Mucosa of rectum (tissue), 2 donors: Measurements from ENCODE around the gene POLR2L.

Source experiments
- H3K27ac ChIP-seq, 2 donors: one replicate each; pipeline ENCODE4 v1.7.0; 2013; ENCODE audit warnings: inconsistent platforms in 2 of 2, low read depth in 2 of 2, low read length in 2 of 2
- H3K27me3 ChIP-seq, 2 donors: one replicate each; pipeline ENCODE4 v1.7.0; 2013; ENCODE audit warnings: low read length in 2 of 2; ENCODE audit not compliant: control insufficient read depth in 2 of 2, insufficient read depth in 2 of 2
- H3K36me3 ChIP-seq, 2 donors: one replicate each; pipeline ENCODE4 v1.7.0; 2013; ENCODE audit warnings: low read length in 2 of 2; ENCODE audit not compliant: control insufficient read depth in 2 of 2, insufficient read depth in 2 of 2
- H3K4me1 ChIP-seq, 2 donors: one replicate each; pipeline ENCODE4 v1.7.0; 2013; ENCODE audit warnings: low read length in 2 of 2, mild to moderate bottlenecking in 1 of 2; ENCODE audit not compliant: control insufficient read depth in 2 of 2, insufficient read depth in 2 of 2
- H3K4me3 ChIP-seq, 2 donors: one replicate each; pipeline ENCODE4 v1.7.0; 2013; ENCODE audit warnings: low read length in 2 of 2
- H3K9ac ChIP-seq, 2 donors: one replicate each; pipeline ENCODE4 v1.7.0; 2013; ENCODE audit warnings: low read length in 2 of 2, low read depth in 1 of 2, mild to moderate bottlenecking in 1 of 2
- H3K9me3 ChIP-seq, 2 donors: one replicate each; pipeline ENCODE4 v1.7.0; 2013; ENCODE audit warnings: low read length in 2 of 2; ENCODE audit not compliant: control insufficient read depth in 2 of 2
- donor health status: healthy.
- donor health status: Normal muscosa, but diverticular disease.

Gene POLR2L

DNA sequence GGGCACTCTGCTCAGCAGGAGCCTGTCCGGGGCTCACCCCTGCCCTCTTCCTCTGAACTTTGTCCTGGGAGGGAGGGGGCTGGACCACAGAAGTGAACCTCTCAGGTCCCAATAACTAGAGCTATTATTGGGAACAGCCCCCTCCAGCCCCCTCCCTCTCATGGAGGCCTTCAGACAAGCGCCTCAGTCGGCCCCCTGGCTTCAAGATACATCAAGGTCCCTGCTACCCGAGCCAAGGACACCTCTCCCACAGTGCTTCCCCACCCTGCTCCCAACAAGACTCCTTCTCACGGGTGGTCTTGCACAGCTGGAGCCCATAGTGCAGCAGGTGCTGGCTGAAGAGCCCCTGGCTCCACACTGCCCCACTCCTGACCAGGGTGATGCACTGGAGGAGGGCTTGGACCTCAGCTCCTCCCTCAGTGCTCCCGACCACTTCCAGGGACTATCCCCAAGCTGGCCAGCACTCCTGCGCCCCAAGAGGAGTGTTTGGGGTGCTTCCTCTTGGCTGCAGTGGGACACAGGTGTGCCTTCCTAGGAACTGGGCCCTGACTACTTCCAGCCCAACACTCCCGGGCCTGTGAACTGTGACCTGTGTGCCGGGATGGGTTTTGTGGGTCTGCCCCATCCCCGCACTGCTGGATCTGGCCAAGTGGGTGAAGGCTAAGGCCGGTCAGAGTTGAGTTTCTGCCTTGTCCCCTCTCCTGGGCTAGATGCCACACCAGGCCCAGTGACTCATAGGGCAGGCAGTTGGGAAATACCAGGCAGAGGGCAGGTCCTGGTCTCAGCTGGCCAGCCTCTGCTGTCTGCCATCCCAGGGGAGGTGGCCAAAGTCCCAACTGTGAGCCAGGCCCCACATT, 21.4 kb downstream of the POLR2L start:
- Histone ChIP-seq H3K4me3 (peak overlapping the region; percentile 78 to 82), H3K27ac (peak overlapping the region; percentile 96 to 98), H3K27me3 (no peaks in the 10 kb centered on the region), H3K4me1 (peaks cover 32 to 47% of the 10 kb centered on the region in 2 donors), H3K9me3 (no peaks in the 10 kb centered on the region), H3K9ac (peak overlapping the region; percentile 75 to 91), H3K36me3 (peaks cover 14 to 21% of the 10 kb centered on the region in 2 donors)

DNA sequence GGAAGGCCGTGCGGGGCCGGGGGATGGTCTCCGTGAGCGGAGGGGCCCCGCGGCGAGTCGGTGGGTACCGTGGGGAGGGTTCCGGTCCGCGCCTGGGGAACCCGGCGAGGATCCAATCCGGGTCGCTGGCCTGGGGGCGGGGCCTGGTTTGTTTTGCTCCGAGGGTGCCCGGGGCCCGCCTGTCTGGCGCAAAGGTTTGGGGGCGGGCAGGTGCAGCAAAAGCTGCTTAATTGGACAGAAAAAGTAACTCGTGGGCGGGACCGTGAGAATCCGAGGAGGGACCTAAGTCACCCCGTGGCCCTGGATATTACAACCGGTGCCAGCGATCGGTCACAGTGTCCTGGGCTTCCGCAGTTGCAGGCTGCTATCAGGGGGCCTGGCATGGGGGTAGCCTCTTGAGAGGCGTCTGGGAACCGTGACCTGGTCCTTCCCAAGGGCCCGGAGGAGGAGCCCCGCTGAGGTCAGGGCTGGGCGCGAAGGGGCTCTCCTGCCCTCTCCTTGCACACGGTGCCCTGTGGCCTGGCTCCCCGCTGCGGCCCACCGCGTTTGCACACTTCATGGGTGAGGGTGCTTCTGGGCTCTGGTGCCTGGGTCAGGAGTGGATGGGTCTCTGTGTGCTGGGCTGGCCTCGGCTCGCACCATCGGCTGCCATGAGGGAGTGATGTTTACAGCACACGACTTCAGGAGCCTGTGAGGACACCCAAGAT, 22.2 kb downstream of the POLR2L start:
- Histone ChIP-seq H3K9me3 (no peaks in the 10 kb centered on the region), H3K4me1 (peaks cover 29 to 39% of the 10 kb centered on the region in 2 donors), H3K36me3 (peaks cover 14 to 20% of the 10 kb centered on the region in 2 donors), H3K4me3 (peak overlapping the region; percentile 78 to 82), H3K9ac (peak overlapping the region; percentile 75 to 91), H3K27ac (peak overlapping the region; percentile 96 to 98), H3K27me3 (no peaks in the 10 kb centered on the region)

DNA sequence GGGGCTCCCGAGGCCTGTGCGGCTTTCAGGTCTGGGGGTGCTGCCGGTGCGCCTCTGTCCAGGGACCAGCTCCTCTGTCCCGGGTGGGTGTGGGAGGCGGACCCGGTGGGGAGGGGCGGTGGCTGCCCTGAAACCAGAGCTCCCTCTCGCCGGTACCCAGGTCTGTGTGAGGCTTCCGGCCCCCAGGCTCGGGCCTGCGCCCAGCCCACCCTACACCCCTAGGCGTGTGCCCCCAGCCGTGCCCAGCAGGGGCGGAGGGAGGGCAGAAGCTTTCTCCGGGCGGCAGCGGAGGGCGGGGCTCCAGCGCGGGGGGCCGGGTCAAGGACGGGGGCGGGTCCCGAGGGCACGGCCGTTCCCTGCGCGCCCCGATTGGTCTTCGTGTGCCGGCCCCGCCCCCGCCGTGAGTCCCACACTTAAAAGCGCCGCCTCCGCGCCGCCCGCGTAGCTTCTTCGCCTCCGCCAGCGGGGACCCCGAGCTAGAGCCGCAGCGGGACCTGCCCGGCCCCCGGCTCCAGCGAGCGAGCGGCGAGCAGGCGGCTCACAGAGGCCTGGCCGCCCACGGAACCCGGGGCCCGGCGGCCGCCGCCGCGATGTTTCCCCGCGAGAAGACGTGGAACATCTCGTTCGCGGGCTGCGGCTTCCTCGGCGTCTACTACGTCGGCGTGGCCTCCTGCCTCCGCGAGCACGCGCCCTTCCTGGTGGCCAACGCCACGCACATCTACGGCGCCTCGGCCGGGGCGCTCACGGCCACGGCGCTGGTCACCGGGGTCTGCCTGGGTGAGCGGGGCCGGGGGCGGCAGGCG, 23.0 kb downstream of the POLR2L start:
- Histone ChIP-seq H3K9ac (peak overlapping the region; percentile 85 to 95), H3K27me3 (no peaks in the 10 kb centered on the region), H3K4me1 (peaks cover 27 to 32% of the 10 kb centered on the region in 2 donors), H3K36me3 (peaks cover 14 to 19% of the 10 kb centered on the region in 2 donors), H3K4me3 (peak overlapping the region; percentile 78 to 82), H3K27ac (peak overlapping the region; percentile 96 to 98), H3K9me3 (no peaks in the 10 kb centered on the region)

GRCh38 chr11:818396-819128, 23.8 kb downstream of the POLR2L start, which contains the start of gene PNPLA2:
Gene PNPLA2 (plus strand): TSS chr11:818914. CDS start chr11:819719, 805 bp downstream.
- H3K27me3 ChIP-seq = no peaks in the 10 kb centered on the region
- H3K4me3 ChIP-seq = peak within 1 kb of the TSS; percentile 78 to 82
- no peaks in the 10 kb centered on the region for H3K9me3 ChIP-seq
- peak within 1 kb of the TSS; percentile 85 to 95 for H3K9ac ChIP-seq
- peak within 1 kb of the TSS; percentile 96 to 98 for H3K27ac ChIP-seq
- H3K36me3 ChIP-seq = peaks cover 9 to 18% of the 10 kb centered on the region in 2 donors
- peaks cover 27 to 28% of the 10 kb centered on the region in 2 donors for H3K4me1 ChIP-seq

DNA sequence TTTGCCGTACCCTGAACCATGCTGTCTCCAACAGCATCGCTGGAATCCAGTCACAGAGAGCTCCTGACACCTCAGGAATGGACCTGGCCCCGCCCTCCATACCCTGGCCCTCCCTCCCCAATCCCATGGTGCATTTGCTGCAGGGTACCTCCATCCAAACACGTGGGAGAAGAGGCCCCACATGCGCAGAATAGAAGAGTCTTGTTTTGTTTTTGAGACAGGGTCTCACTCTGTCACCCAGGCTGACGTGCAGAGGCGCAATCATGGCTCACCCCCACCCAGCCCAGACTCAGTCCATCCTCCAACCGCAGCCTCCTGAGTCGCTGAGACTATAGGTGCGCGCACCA, 25.9 kb downstream of the POLR2L start:
- no peaks in the 10 kb centered on the region for H3K9me3 ChIP-seq
- no peaks in the 10 kb centered on the region for H3K27me3 ChIP-seq
- H3K4me1 ChIP-seq = peaks cover 26 to 29% of the 10 kb centered on the region in 2 donors
- no peak overlapping the region for H3K4me3 ChIP-seq
- no peak overlapping the region for H3K9ac ChIP-seq
- H3K27ac ChIP-seq = no peak overlapping the region
- peaks cover 16 to 28% of the 10 kb centered on the region in 2 donors for H3K36me3 ChIP-seq

GRCh38 chr11:815675-816432, 26.5 kb downstream of the POLR2L start:
- H3K4me1 ChIP-seq = peaks cover 26 to 29% of the 10 kb centered on the region in 2 donors
- H3K36me3 ChIP-seq = peaks cover 16 to 30% of the 10 kb centered on the region in 2 donors
- H3K27ac ChIP-seq = no peak overlapping the region

DNA sequence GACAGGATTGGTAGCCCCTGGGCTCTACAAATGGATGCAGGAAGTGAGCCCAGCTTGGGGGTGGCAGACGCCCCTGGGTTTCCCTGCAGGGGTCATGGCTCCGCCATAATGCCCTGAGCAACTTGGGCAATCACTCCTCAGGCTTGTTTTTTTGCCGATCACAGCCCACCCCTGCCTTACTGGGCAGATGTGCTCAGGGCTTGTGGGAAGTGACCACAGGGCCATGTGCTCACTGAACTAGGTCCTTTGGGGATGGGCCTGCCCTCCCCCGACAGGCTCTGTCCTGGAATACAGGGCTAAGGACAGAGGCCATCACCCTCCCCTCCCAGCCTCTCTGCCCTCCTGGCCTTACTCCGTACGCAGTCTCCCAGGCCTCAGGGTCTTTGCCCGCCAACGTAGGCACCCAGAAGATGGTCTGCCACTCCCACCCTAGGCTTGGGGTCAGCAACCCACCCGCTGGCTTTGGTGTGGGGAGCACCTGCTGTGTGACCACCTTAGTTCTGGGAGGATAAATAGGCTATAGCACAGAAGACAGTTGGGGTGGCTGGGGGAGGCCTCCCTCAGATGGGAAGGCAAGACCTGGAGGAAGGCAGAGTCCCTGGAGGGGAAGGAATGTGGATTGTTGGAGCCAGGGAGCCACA, 28.8 kb downstream of the POLR2L start:
- Histone ChIP-seq H3K36me3 (peaks cover 16 to 30% of the 10 kb centered on the region in 2 donors), H3K4me1 (peaks cover 23 to 24% of the 10 kb centered on the region in 2 donors), H3K4me3 (no peak overlapping the region), H3K27me3 (no peaks in the 10 kb centered on the region), H3K27ac (no peak overlapping the region), H3K9ac (no peak overlapping the region), H3K9me3 (no peaks in the 10 kb centered on the region)

More at GRCh38 chr11:815675-816432, 26.5 kb downstream of the POLR2L start:
- Histone ChIP-seq H3K9ac (no peak overlapping the region), H3K9me3 (no peaks in the 10 kb centered on the region), H3K27me3 (no peaks in the 10 kb centered on the region), H3K4me3 (no peak overlapping the region)

GRCh38 chr11:813072-813455, 29.3 kb downstream of the POLR2L start:
- H3K9me3 ChIP-seq = no peaks in the 10 kb centered on the region
- no peak overlapping the region for H3K4me3 ChIP-seq
- H3K36me3 ChIP-seq = peaks cover 16 to 30% of the 10 kb centered on the region in 2 donors
- no peak overlapping the region for H3K27ac ChIP-seq
- H3K27me3 ChIP-seq = no peaks in the 10 kb centered on the region
- H3K4me1 ChIP-seq = peaks cover 25% of the 10 kb centered on the region in 2 donors
- H3K9ac ChIP-seq = no peak overlapping the region
